Neuronal stem cell (in vitro differentiated cells): ENCODE data around the gene ARHGAP18.

ENCODE experiments used
- DNase-seq: peaks from one replicate; pipeline ENCODE4 v3.0.0-alpha.2; 2013; ENCODE audit warnings: low spot score
- H2AFZ ChIP-seq: one replicate; pipeline ENCODE4 v1.6.1; 2013; ENCODE audit warnings: mild to moderate bottlenecking, low read length, inconsistent platforms
- H2AK5ac ChIP-seq: 2 replicates; pipeline ENCODE4 v1.6.1; 2013; ENCODE audit warnings: low read depth, mild to moderate bottlenecking, inconsistent platforms, low read length, moderate library complexity, mixed read lengths
- H2BK120ac ChIP-seq: 2 replicates; pipeline ENCODE4 v1.6.1; 2013; ENCODE audit warnings: low read depth, mild to moderate bottlenecking, inconsistent platforms, low read length, moderate library complexity, mixed read lengths
- H2BK12ac ChIP-seq: one replicate; pipeline ENCODE4 v1.6.1; 2013; ENCODE audit warnings: low read length, inconsistent platforms
- H2BK15ac ChIP-seq: 2 replicates; pipeline ENCODE4 v1.6.1; 2013; ENCODE audit warnings: mild to moderate bottlenecking, low read length, inconsistent platforms, mixed read lengths
- H2BK5ac ChIP-seq: one replicate; pipeline ENCODE4 v1.6.1; 2013; ENCODE audit warnings: inconsistent platforms, mild to moderate bottlenecking, low read length, moderate library complexity
- H3K14ac ChIP-seq: one replicate; pipeline ENCODE4 v1.6.1; 2013; ENCODE audit warnings: low read length, inconsistent platforms
- H3K18ac ChIP-seq: 2 replicates; pipeline ENCODE4 v1.6.1; 2013; ENCODE audit warnings: low read length, inconsistent platforms
- H3K23ac ChIP-seq: 2 replicates; pipeline ENCODE4 v1.6.1; 2013; ENCODE audit warnings: low read depth, mild to moderate bottlenecking, mixed read lengths, low read length, inconsistent platforms; ENCODE audit not compliant: poor library complexity
- H3K27ac ChIP-seq: replicated peaks from 3 replicates; pipeline ENCODE4 v1.5.1; 2013; ENCODE audit warnings: low read length, inconsistent platforms
- H3K27me3 ChIP-seq, 3 experiments: 2 replicates each; pipeline ENCODE4 v1.6.1; 2013; ENCODE audit warnings: low read length in 3 of 3, mild to moderate bottlenecking in 2 of 3, inconsistent platforms in 1 of 3, low read depth in 1 of 3, mixed read lengths in 1 of 3, moderate library complexity in 1 of 3; ENCODE audit not compliant: control insufficient read depth in 3 of 3, insufficient read depth in 3 of 3
- H3K36me3 ChIP-seq, 2 donors: replicated peaks in 1 of 2; 2 replicates each; pipeline ENCODE4 v1.6.1; 2013; ENCODE audit warnings: low read length in 2 of 2; ENCODE audit not compliant: control insufficient read depth in 2 of 2, insufficient read depth in 2 of 2
- H3K4ac ChIP-seq: 2 replicates; pipeline ENCODE4 v1.6.1; 2013; ENCODE audit warnings: inconsistent platforms, mild to moderate bottlenecking, low read length, moderate library complexity
- H3K4me1 ChIP-seq, 2 donors: 1 replicate in 1 of 2; 2 replicates in 1 of 2; pipeline ENCODE4 v1.6.1; 2013; ENCODE audit warnings: low read length in 2 of 2, low read depth in 1 of 2; ENCODE audit not compliant: control insufficient read depth in 2 of 2, insufficient read depth in 1 of 2
- H3K4me2 ChIP-seq: one replicate; pipeline ENCODE4 v1.6.1; 2013; ENCODE audit warnings: mild to moderate bottlenecking, low read length, inconsistent platforms; ENCODE audit not compliant: insufficient read depth, poor library complexity, severe bottlenecking
- H3K4me3 ChIP-seq, 2 donors: 2 replicates each; pipeline ENCODE4 v1.5.1; 2013; ENCODE audit warnings: low read length in 2 of 2, mild to moderate bottlenecking in 2 of 2, inconsistent platforms in 1 of 2, moderate library complexity in 1 of 2
- H3K79me1 ChIP-seq: one replicate; pipeline ENCODE4 v1.6.1; 2013; ENCODE audit warnings: low read depth, mild to moderate bottlenecking, inconsistent platforms, low read length, moderate library complexity
- H3K9ac ChIP-seq: one replicate; pipeline ENCODE4 v1.6.1; 2013; ENCODE audit warnings: mild to moderate bottlenecking, low read depth, low read length, inconsistent platforms; ENCODE audit not compliant: poor library complexity
- H3K9me3 ChIP-seq, 2 donors: replicated peaks in 1 of 2; 2 replicates each; pipeline versions ENCODE3 to v1.6.1; 2013; ENCODE audit warnings: low read length in 2 of 2, mild to moderate bottlenecking in 2 of 2, inconsistent platforms in 1 of 2, low read depth in 1 of 2, mixed read lengths in 1 of 2, moderate library complexity in 1 of 2; ENCODE audit not compliant: control insufficient read depth in 2 of 2, insufficient read depth in 1 of 2
- H4K8ac ChIP-seq: one replicate; pipeline ENCODE4 v1.6.1; 2013; ENCODE audit warnings: low read depth, mild to moderate bottlenecking, inconsistent platforms, low read length, moderate library complexity
- H4K91ac ChIP-seq: one replicate; pipeline ENCODE4 v1.6.1; 2013; ENCODE audit warnings: low read length, low read depth, mild to moderate bottlenecking, inconsistent platforms; ENCODE audit not compliant: poor library complexity
- WGBS, 2 donors: extraction: QIAGEN DNeasy Blood & Tissue Kit; methylation state at CpG; one replicate each; pipeline ENCODE4 v1.1.7; 2013; ENCODE audit warnings: missing lambda C conversion rate in 2 of 2, mixed read lengths in 1 of 2; ENCODE audit not compliant: insufficient read length in 2 of 2, insufficient replicate concordance in 1 of 2; ENCODE audit errors: extremely low coverage in 2 of 2; 5-methylcytosine and 5-hydroxymethylcytosine counted together

Gene ARHGAP18

GRCh38 chr6:129552413-129552812, 157.6 kb downstream of the ARHGAP18 start:
- Histone ChIP-seq H3K27me3 (no peaks in the 10 kb centered on the region), H3K9me3 (no peaks in the 10 kb centered on the region), H2AFZ (no peak overlapping the region), H2BK5ac (no peak overlapping the region), H3K18ac (no peak overlapping the region), H2BK15ac (no peak overlapping the region), H2BK120ac (no peak overlapping the region), H3K27ac (no peak overlapping the region), H3K23ac (no peak overlapping the region), H4K91ac (no peak overlapping the region), H3K14ac (no peak overlapping the region), H2BK12ac (no peak overlapping the region), H4K8ac (no peak overlapping the region), H3K36me3 (no peaks in the 10 kb centered on the region), H3K4me2 (no peak overlapping the region), H3K4ac (no peak overlapping the region), H3K4me3 (no peak overlapping the region), H3K4me1 (no peaks in the 10 kb centered on the region), H2AK5ac (no peak overlapping the region), H3K9ac (no peak overlapping the region), H3K79me1 (no peaks in the 10 kb centered on the region)
- DNase-seq = no peak
- WGBS, 2 donors = no CpG with 5 or more reads among the region's 2 CpGs

GRCh38 chr6:129551486-129551885, 158.5 kb downstream of the ARHGAP18 start:
- Histone ChIP-seq H4K91ac (no peak overlapping the region), H3K36me3 (no peaks in the 10 kb centered on the region), H3K79me1 (no peaks in the 10 kb centered on the region), H3K18ac (no peak overlapping the region), H2BK15ac (no peak overlapping the region), H4K8ac (no peak overlapping the region), H2BK12ac (no peak overlapping the region), H3K23ac (no peak overlapping the region), H3K27ac (no peak overlapping the region), H2BK120ac (no peak overlapping the region), H3K27me3 (no peaks in the 10 kb centered on the region), H3K4me3 (no peak overlapping the region), H3K9ac (no peak overlapping the region), H2BK5ac (no peak overlapping the region), H3K4me2 (no peak overlapping the region), H2AFZ (no peak overlapping the region), H3K4ac (no peak overlapping the region), H3K9me3 (no peaks in the 10 kb centered on the region), H3K4me1 (no peaks in the 10 kb centered on the region), H2AK5ac (no peak overlapping the region), H3K14ac (no peak overlapping the region)
- WGBS, 2 donors = no CpG with 5 or more reads among the region's 1 CpG
- DNase-seq = no peak

GRCh38 chr6:129546702-129547101, 163.3 kb downstream of the ARHGAP18 start:
- H2BK12ac ChIP-seq = no peak overlapping the region
- H2AFZ ChIP-seq = no peak overlapping the region
- H2BK5ac ChIP-seq = no peak overlapping the region
- no CpG with 5 or more reads among the region's 4 CpGs for WGBS, 2 donors
- H4K8ac ChIP-seq = no peak overlapping the region
- no peaks in the 10 kb centered on the region for H3K9me3 ChIP-seq
- H3K27me3 ChIP-seq = no peaks in the 10 kb centered on the region
- no peak overlapping the region for H3K18ac ChIP-seq
- no peak overlapping the region for H3K4me2 ChIP-seq
- H3K4ac ChIP-seq = no peak overlapping the region
- H2BK15ac ChIP-seq = no peak overlapping the region
- no peak overlapping the region for H3K27ac ChIP-seq
- no peaks in the 10 kb centered on the region for H3K79me1 ChIP-seq
- no peak overlapping the region for H4K91ac ChIP-seq
- H3K23ac ChIP-seq = no peak overlapping the region
- no peak overlapping the region for H2BK120ac ChIP-seq
- no peaks in the 10 kb centered on the region for H3K36me3 ChIP-seq
- no peaks in the 10 kb centered on the region for H3K4me1 ChIP-seq
- H3K4me3 ChIP-seq = no peak overlapping the region
- no peak for DNase-seq
- no peak overlapping the region for H3K9ac ChIP-seq
- H2AK5ac ChIP-seq = no peak overlapping the region
- H3K14ac ChIP-seq = no peak overlapping the region

GRCh38 chr6:129544892-129545612, 164.9 kb downstream of the ARHGAP18 start:
- no peak overlapping the region for H3K4ac ChIP-seq
- no peak overlapping the region for H3K4me2 ChIP-seq
- H3K4me3 ChIP-seq = no peak overlapping the region
- H3K4me1 ChIP-seq = no peaks in the 10 kb centered on the region
- H2AK5ac ChIP-seq = no peak overlapping the region
- no peak overlapping the region for H4K91ac ChIP-seq
- H2BK12ac ChIP-seq = no peak overlapping the region
- no peaks in the 10 kb centered on the region for H3K36me3 ChIP-seq
- no peak overlapping the region for H2BK120ac ChIP-seq
- H3K27me3 ChIP-seq = no peaks in the 10 kb centered on the region
- no CpG with 5 or more reads among the region's 8 CpGs for WGBS, 2 donors
- H3K14ac ChIP-seq = no peak overlapping the region
- no peak overlapping the region for H4K8ac ChIP-seq
- H2BK5ac ChIP-seq = no peak overlapping the region
- no peak overlapping the region for H3K18ac ChIP-seq
- no peaks in the 10 kb centered on the region for H3K9me3 ChIP-seq
- H3K27ac ChIP-seq = no peak overlapping the region
- DNase-seq = no peak
- H2BK15ac ChIP-seq = no peak overlapping the region
- no peak overlapping the region for H3K23ac ChIP-seq
- H2AFZ ChIP-seq = no peak overlapping the region
- no peak overlapping the region for H3K9ac ChIP-seq
- H3K79me1 ChIP-seq = no peaks in the 10 kb centered on the region
